ENCODE measurements around the gene MATN4.
A peak's percentile ranks its signal among the peaks of the same experiment; 100 is the strongest.

The MATN4 gene

GRCh38 chr20:45305262-45305661, 2.8 kb downstream of the MATN4 start:
- no peak overlapping the region for H3K4me3 ChIP-seq (ENCODE audit: low read depth, low read length)
- TF ChIP-seq CTCF (IDR thresholded peaks at IDR 0.05; ENCODE audit: insufficient read depth, low read depth, low read length, missing control alignments): no peak
- no peak for DNase-seq (ENCODE audit: low read depth)

- no peak for TF ChIP-seq CTCF (IDR thresholded peaks at IDR 0.05; ENCODE audit: insufficient read depth, low read depth, low read length, missing control alignments)
- DNase-seq (ENCODE audit: low read depth): no peak
- H3K4me3 ChIP-seq (ENCODE audit: low read depth, low read length): no peak overlapping the region
These were observed 3.6 kb downstream of the MATN4 start for GRCh38 chr20:45304464-45304999.

- TF ChIP-seq CTCF (IDR thresholded peaks at IDR 0.05; ENCODE audit: insufficient read depth, low read depth, low read length, missing control alignments): no peak
- no peak overlapping the region for H3K4me3 ChIP-seq (ENCODE audit: low read depth, low read length)
- no peak for DNase-seq (ENCODE audit: low read depth)
These were observed 4.3 kb downstream of the MATN4 start for GRCh38 chr20:45303586-45304463.

- peak; percentile 17 for DNase-seq (ENCODE audit: low read depth)
- H3K4me3 ChIP-seq (ENCODE audit: low read depth, low read length): no peak overlapping the region
- no peak for TF ChIP-seq CTCF (IDR thresholded peaks at IDR 0.05; ENCODE audit: insufficient read depth, low read depth, low read length, missing control alignments)
These were observed 6.3 kb downstream of the MATN4 start for GRCh38 chr20:45301824-45302271.

- peak; percentile 55 for DNase-seq (ENCODE audit: low read depth)
- no peak overlapping the region for H3K4me3 ChIP-seq (ENCODE audit: low read depth, low read length)
- TF ChIP-seq CTCF (IDR thresholded peaks at IDR 0.05; ENCODE audit: insufficient read depth, low read depth, low read length, missing control alignments): peak; percentile 64
These were observed 7.1 kb downstream of the MATN4 start for GRCh38 chr20:45300961-45301360.

GRCh38 chr20:45299786-45300185, 8.3 kb downstream of the MATN4 start:
- DNase-seq (ENCODE audit: low read depth): no peak
- H3K4me3 ChIP-seq (ENCODE audit: low read depth, low read length): no peak overlapping the region
- no peak for TF ChIP-seq CTCF (IDR thresholded peaks at IDR 0.05; ENCODE audit: insufficient read depth, low read depth, low read length, missing control alignments)

All from GM12865 (cell line).